ENCODE data around the gene CYP2W1.

DNA sequence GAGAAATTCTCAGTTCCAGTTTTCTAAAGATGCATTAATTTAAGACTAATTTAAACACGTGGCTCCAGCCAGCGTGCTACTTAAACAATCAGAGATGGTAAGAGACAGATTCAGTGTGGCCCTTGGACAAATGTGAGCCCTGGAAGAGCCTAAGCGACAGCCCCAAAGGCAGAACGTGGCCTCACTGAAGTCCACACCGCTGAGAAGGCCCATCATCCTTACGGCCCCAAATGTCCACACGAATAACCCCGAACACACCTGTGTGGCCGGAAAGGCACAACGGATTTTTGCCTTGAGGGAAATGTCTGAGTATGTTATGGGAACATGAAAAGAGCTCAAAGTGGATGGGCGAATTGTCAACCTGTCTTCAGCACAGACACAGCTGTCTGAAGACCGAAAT lies 10.9 kb upstream of the CYP2W1 start:
- TF ChIP-seq POLR2AphosphoS5 (IDR thresholded peaks at IDR 0.05): no peak
- TF ChIP-seq, protein P1, sequence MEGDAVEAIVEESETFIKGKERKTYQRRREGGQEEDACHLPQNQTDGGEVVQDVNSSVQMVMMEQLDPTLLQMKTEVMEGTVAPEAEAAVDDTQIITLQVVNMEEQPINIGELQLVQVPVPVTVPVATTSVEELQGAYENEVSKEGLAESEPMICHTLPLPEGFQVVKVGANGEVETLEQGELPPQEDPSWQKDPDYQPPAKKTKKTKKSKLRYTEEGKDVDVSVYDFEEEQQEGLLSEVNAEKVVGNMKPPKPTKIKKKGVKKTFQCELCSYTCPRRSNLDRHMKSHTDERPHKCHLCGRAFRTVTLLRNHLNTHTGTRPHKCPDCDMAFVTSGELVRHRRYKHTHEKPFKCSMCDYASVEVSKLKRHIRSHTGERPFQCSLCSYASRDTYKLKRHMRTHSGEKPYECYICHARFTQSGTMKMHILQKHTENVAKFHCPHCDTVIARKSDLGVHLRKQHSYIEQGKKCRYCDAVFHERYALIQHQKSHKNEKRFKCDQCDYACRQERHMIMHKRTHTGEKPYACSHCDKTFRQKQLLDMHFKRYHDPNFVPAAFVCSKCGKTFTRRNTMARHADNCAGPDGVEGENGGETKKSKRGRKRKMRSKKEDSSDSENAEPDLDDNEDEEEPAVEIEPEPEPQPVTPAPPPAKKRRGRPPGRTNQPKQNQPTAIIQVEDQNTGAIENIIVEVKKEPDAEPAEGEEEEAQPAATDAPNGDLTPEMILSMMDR (IDR thresholded peaks at IDR 0.05): no peak
- no peak for TF ChIP-seq POLR2A (IDR thresholded peaks at IDR 0.05)
- TF ChIP-seq EP300 (IDR thresholded peaks at IDR 0.05): no peak

All from gastroesophageal sphincter (tissue), 3 donors.